ENCODE measurements around the gene ACTR5. TPM values are rescaled to one million over a fixed set of nuclear protein-coding genes. Genes with fewer than 3 reads are reported as not detected.

Gene ACTR5
- total and polyA plus RNA-seq, 2 donors (not counting 3 experiments of a cell fraction or from before 2014, with no cell fraction given) = 8.8 to 11.3 TPM

- no peak overlapping the region for H3K4me3 ChIP-seq (replicated peaks in 1 of 3; ENCODE audit: insufficient read depth in 1 of 3, low read depth in 1 of 3, low read length in 3 of 3)
- no peaks in the 10 kb centered on the region for H3K9me3 ChIP-seq (replicated peaks; ENCODE audit: control insufficient read depth, insufficient read depth, low read length)
- dilution Hi-C loops (cut with MboI; ENCODE audit: extremely low pct_ligation_motif_present, low sequenced_read_pairs) = no loop called here
- H2AFZ ChIP-seq (ENCODE audit: low read depth, low read length) = no peak overlapping the region
- no peaks in the 10 kb centered on the region for H3K79me2 ChIP-seq (ENCODE audit: control insufficient read depth, insufficient read depth, low read length)
- TF ChIP-seq POLR2AphosphoS5 (IDR thresholded peaks at IDR 0.05; ENCODE audit: insufficient read depth, low read depth, low read length) = no peak
- TF ChIP-seq FOS (IDR thresholded peaks at IDR 0.05; ENCODE audit: borderline replicate concordance, insufficient read depth, low read length) = no peak
- TF ChIP-seq GATA2 (IDR thresholded peaks at IDR 0.05; ENCODE audit: insufficient read depth, insufficient read length, low read depth, low read length) = no peak
- no peak for TF ChIP-seq JUN (IDR thresholded peaks at IDR 0.05; ENCODE audit: borderline replicate concordance, insufficient read depth, insufficient read length, low read depth)
- no peak for TF ChIP-seq MAX (IDR thresholded peaks at IDR 0.05; ENCODE audit: insufficient read depth, insufficient read length)
- no peak for TF ChIP-seq CTCF (IDR thresholded peaks at IDR 0.05; ENCODE audit: extremely low read depth in 1 of 2, insufficient read depth in 1 of 2, low read depth in 1 of 2, low read length in 2 of 2)
- no peak for TF ChIP-seq POLR2A (IDR thresholded peaks at IDR 0.05; ENCODE audit: low read depth, low read length)
- H3K9me1 ChIP-seq (replicated peaks; ENCODE audit: control insufficient read depth, extremely low read depth, insufficient read depth, low read length) = no peaks in the 10 kb centered on the region
- ChIA-PET CTCF (no interaction called here), POLR2A (no interaction called here)
- H4K20me1 ChIP-seq (replicated peaks; ENCODE audit: control insufficient read depth, extremely low read depth, insufficient read depth, low read length) = no peaks in the 10 kb centered on the region
- FAIRE-seq = peak; percentile 21
- intact Hi-C loops (cut with micrococcal nuclease) = no loop called here
- no peak overlapping the region for H3K27ac ChIP-seq (ENCODE audit: insufficient read depth, low read depth, low read length)
- no peak for DNase-seq (ENCODE audit: low read depth, low spot score)
- no peaks in the 10 kb centered on the region for H3K27me3 ChIP-seq (ENCODE audit: control insufficient read depth in 2 of 2, insufficient read depth in 2 of 2, low read length in 2 of 2)
- H3K9ac ChIP-seq (replicated peaks; ENCODE audit: extremely low read depth, insufficient read depth, low read length) = no peak overlapping the region
- BruUV-seq (replicated peaks) = no TSS peak
- no peak overlapping the region for H3K4me2 ChIP-seq (ENCODE audit: insufficient read depth, low read length)
- no peaks in the 10 kb centered on the region for H3K36me3 ChIP-seq (ENCODE audit: control insufficient read depth in 2 of 2, extremely low read depth in 1 of 2, insufficient read depth in 2 of 2, low read length in 2 of 2)
- no peaks in the 10 kb centered on the region for H3K4me1 ChIP-seq (ENCODE audit: control insufficient read depth, extremely low read depth, insufficient read depth, low read length)
Measured at GRCh38 chr20:38787870-38788269, 39.6 kb downstream of the ACTR5 start.
